ENCODE results near the gene DFFA.
"Not testable (repeated sequence)": the region's sequence is repeated elsewhere in the genome, so short reads cannot be mapped to it uniquely, and the experiment has no call there.

The DFFA gene

DNA sequence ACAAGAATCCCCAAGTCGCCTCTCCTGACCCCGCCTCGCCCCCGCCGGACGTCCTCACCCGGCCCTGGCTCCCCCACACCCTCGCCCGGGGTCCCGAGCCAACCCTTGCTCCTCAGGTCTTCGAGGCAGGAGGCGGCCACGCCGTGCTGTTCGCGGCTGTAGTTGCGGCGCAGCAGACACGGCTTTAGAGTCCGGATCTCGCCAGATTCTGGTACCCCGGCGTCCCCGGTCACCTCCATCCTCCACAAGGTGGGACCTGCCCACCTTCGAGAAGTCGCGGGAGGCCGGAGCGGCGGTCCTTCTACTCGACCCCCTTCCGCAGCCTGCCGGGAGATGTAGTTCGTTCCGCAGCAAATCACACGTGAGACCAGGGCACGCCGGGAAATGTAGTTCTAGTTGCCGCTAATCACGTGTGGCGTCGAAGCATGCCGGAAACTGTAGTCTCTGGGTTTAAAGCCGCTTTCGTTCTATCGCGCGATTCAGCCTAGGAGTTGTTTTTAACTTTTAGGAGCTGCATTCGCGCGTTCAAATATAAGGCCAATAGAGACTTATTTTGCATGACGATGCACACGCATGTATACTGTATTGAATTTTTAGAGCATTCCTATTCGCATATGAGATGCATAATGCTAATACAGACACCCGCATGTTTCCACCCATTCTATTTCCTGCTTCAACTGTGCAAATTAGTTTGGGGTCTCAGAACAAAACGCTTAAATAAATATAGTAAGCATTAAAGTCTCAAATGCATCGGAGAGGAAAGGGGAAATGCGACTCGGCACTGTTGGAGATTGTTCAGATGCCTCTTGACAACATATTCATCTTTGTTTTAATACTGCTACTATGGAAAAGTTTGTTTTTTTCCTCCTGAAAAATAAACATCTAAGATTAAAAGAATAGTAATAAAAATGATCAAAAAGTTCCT lies at the start of gene DFFA:
TSS of gene DFFA (minus strand) at position 310 of the 925 bp plus-strand sequence. CDS start at position 239, 71 bp downstream.
- DNase-seq: peak; percentile 91

DNA sequence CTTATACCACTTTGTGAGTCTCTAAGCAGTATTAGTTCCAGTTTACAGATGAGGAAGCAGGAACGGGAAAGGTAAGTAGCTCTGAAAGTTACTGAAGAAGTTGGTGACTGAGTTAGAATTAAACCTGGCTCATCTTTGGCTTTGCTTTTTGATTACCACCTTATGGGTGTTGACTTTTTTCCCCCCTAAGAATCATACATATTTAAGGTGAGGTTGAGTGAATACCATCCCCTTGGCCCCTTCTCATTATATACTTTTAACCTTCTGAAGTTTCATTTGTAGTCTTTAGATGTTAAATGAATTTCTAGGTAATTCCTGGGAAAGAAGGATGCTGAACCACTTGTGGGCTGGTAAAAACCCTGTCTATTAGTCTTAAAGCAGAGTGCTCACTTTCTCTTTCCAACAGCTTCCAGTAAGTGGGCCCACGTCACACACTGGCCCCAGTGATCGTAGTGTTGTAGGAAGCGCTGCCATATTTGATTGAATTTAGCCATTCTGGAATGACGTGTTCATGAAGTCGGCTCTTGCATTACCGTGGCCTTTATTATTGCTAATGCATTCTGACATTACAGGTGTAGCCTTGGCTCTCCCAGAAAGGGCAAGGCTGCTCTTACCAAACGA lies 49.3 kb upstream of the DFFA start:
- DNase-seq: no peak

DNA sequence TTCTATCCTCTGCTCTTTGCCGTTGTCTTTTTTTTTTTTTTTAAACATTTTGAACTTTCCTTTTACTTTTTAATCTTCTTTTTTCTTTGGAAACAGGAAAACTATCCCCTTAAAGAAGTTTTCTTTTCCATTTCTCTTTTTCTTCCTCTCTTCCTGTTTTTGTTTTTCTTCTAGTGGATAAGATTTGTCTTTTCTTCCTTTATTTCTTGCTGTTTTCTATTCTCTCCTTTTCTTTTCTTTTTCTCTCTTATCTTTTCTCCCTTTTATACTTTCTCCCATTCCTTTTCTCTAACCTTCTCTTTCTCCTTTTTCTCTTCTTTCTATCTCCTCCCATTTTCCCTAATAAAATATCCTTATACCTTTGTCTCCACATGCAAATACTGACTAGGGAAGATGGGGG lies 48.6 kb upstream of the DFFA start:
- no peak for DNase-seq

DNA sequence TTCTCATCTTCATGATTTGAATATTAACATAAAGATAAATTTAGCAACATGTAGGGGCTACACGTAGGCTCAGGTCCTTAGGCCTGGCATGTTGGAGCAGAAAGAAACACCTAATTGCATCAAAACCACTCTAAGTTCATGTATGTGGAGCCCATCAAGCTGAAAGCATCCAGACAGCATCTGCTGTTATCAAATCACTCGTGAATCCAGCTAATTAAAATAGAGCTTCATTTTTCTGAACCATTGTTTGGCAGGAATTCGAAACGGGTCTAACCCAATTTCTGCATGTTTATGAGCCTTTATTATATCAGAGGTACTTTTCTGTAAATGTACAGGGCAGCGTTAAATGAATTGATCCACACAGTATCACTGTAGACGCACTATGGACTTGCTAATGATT lies 48.2 kb upstream of the DFFA start:
- no peak for DNase-seq

- no peak for DNase-seq
Observed at GRCh38 chr1:10519016-10519417, 46.7 kb upstream of the DFFA start.

GRCh38 chr1:10517677-10517982 lies 45.3 kb upstream of the DFFA start:
- DNase-seq: no peak

DNA sequence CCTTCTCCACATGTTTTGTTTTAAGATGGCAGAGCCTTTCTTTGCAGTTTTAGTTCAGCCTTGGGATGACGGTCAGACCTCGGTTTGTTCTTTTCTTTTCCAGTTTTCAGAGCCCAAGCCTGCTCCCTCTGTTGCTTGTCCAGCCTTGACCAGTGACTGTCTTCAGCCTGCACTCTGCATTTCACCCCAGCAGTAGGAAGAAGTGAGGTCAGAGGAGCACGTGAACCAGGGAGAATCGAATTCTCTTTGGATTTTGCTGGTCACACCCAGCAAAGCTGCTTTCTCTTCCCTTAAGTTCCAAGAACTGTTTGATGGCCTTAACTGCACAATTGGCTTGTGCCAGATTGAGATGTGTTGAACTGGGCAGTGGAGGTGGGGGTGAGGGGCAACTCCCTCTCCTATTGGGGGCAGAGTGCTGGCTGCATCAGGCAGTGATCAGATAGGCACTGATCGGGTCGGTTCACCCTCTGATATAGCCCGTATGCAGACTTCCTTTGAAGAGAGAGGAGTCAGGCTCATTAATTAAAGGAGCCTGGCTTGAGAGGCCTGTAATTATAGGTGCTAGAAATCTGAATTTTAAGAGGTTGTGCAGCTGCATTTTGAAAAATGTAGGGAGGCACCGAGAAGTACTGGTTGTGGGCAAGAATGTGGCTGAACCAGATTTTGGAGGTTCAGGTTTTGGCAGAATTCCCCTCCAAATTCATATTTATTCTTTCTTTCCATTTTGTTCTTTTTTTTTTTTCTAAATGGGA lies 44.8 kb upstream of the DFFA start:
- no peak for DNase-seq

- DNase-seq: no peak
Observed at GRCh38 chr1:10515976-10516750, 43.8 kb upstream of the DFFA start.

GRCh38 chr1:10515301-10515975 lies 43.1 kb upstream of the DFFA start:
- DNase-seq: no peak

DNA sequence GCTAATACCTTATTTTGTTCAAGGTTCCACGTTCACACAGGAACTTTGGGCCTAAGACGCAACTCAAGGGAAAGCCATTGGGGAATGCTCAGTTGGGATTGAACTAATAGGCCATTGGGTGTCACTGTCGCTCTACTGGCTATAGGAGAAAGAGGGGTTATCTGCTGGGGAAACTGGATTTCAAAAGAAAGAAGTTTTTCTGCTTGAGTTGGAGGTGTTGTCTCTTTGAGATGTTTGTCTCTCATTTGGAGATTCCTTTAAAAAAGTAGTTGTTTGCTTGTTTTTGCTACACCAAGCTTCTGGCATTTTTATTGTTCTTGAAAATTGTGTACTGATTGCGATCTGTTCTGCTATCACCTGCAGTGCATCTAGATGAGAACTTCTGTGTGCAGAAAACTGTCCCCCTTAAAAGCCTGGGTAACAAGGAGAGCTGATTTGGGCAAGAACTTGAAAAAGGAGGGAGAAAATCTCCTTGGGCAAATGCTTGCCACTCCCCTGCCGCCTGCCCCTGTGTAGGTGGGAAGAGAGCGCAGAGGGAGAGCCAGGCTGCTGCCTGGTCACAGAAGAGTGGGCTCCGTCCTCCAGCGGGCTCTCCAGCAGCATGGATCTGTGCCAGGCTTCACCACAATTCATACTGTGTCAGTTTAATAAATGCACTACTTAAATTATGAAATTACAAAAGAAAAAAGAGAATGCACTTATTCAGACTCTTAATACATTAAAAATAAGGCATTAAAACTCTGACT lies 42.3 kb upstream of the DFFA start:
- DNase-seq: no peak

- DNase-seq: no peak
Observed at GRCh38 chr1:10513199-10513598, 40.9 kb upstream of the DFFA start.

DNA sequence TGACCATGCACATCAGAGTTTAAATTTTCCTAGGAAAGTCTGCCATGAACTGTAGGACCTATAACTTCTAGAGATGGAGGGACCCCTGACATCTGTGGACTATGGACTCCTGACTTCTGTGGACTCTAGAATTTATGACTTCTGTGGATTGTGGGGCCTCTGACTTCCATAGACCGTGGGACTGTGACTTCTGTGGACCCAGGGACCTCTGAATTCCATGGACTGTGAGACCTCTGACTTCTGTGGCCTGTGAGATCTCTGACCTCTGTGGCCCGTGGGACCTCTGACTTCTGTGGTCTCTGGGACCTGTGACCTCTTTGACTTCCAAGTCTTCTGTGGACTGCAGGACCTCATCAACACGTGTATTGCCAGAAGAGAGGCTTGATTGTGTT lies 39.2 kb upstream of the DFFA start:
- DNase-seq: no peak

- DNase-seq: peak; percentile 76
Observed at GRCh38 chr1:10510520-10511493, 38.5 kb upstream of the DFFA start.

GRCh38 chr1:10509809-10510509 lies 37.6 kb upstream of the DFFA start:
- DNase-seq: no peak

GRCh38 chr1:10508511-10508951 lies 36.2 kb upstream of the DFFA start:
- DNase-seq: no peak

- peak; percentile 51 for DNase-seq
Observed at GRCh38 chr1:10507111-10507879, 35.0 kb upstream of the DFFA start.

GRCh38 chr1:10506677-10507047 lies 34.3 kb upstream of the DFFA start:
- no peak for DNase-seq

- not testable (repeated sequence) for DNase-seq
Observed at GRCh38 chr1:10506046-10506676, 33.8 kb upstream of the DFFA start.

Data from activated gamma-delta T cell treated with Interleukin-2 at 50 U/mL for 16 hours (primary cell).